Stimulated activated CD4-positive, alpha-beta T cell treated with anti-CD3 and anti-CD28 coated beads, Interleukin-4, amount 100 ng/mL, for 4 hours (primary cell): Measurements from ENCODE around the gene CTIF.
A peak's percentile ranks its signal among the peaks of the same experiment; 100 is the strongest.

Experiments used
- DNase-seq, 2 experiments: peaks; one replicate each; pipeline ENCODE4 v3.0.0-alpha.2; 2020

CTIF gene

DNA sequence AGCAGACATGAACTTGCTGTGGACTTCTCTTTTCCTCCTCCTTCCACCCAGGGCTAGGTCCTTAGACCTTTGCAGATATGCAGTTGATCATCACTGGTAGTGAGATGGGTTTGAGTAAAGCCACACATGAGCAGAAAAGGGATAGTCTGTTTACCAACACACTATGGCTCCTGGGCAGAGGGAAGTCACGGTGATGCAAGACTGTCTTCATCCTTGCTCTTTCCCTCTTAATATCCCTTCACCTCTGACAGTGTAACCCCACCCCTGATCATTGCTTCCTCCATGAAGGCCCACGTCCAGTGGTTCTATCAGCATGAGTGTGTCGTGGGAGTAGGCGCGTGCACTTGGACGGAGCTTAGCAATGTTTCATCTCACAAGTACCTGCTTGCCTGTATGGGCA is 223.2 kb downstream of the CTIF start:
- no peak for DNase-seq

GRCh38 chr18:48762836-48763718 is 224.2 kb downstream of the CTIF start:
- DNase-seq = no peak

DNA sequence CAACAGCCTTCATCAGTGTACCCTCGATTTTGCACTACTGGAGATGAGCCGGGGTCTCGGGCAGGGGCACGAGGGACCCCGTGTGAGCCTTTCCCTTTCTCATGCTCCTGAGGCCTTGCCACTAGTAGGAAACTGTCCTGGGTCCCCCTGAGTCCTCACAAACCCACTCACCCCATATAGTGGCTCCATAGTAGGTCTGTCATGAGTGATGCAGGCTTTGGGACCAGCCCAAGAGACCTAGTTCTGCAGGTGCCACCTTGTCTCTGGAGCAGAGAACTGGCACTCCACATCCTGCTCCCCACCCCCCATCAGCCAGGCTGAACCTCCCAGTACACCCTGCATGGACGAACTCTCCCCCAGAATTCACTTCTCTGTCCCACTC is 224.9 kb downstream of the CTIF start:
- DNase-seq = no peak

- DNase-seq = no peak
Observed at GRCh38 chr18:48765053-48765452, 226.2 kb downstream of the CTIF start.

- no peak for DNase-seq
Observed at GRCh38 chr18:48766026-48766425, 227.2 kb downstream of the CTIF start.

GRCh38 chr18:48766487-48766886 is 227.7 kb downstream of the CTIF start:
- no peak for DNase-seq

DNA sequence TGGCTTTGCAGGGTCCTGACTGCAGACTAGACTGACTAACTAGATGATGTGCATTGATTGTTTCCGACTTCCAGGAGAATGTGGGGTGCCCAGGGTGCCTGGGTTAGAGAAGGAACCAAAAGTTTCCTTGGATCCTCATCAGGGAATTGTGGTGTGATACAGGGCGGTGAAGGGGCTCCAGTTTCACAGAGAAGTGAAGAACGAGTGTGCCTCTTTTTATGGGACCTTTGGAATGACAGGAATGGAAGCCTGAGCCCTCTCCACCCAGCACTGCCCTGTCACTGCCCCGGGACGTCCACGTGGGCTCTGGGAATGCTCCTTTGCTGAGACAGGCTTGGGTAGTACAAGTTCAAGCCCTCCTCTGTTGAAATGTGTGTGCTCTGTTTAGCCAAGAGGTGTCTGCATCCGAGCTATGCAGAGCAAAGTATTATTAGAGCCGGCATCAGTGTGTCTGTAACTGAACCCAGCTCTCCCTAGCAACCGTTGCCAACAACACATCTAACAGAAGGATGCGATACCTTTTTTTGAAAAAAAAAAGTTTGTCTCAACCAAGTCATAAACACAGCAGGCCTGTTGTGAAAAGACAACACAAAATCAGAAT is 228.4 kb downstream of the CTIF start:
- no peak for DNase-seq

DNA sequence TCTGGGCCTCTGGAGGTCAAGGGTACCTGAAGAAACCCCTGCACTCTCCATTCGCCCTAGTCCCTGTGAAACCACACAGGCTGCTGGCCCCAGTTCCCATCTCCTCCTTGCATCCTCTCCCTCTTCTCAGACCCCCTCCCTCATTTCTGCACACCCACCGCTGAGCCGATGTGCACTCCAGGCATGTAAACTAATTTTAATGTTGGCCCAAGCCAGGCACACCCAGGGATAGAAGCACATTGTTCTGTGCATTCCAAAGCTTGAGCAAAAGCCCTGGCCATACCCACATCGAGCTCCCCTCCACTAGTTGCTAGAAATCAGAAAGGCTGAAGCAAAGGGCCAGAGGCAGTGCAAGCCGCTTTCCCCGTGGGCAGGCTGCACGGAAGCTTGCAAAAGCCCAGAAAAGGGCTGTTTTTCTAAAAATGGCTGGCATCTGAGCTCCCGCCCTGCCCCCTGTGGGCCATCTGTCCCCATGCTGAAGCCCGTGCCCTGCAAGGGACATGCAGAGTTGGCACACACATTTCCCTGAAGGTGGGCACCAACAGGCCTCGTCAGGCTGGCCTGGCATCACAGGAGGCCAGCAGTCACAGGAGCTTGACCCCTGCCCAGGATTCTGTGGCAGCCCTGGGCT is 230.3 kb downstream of the CTIF start:
- no peak for DNase-seq

DNA sequence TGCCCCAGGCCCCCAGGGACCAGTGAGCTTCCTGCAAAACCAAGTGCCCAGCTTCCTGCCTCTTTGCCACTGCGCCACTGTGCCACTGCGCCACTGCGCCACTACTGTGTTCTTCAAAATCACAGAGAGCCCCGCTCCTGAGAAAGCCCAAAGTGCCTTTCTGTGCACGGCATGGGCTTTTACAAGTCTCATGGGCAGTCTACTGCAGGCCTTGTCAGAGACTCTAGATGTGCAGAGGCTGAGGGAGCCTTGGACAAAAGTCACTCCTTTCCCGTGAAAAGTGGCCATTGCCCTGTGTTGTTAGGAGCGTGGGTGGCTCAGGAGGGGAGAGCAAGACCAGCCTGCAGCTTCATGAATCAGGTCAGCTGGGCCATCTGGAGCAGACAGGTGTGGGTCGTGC is 231.4 kb downstream of the CTIF start:
- no peak for DNase-seq

- no peak for DNase-seq
Observed at GRCh38 chr18:48771641-48772375, 233.0 kb downstream of the CTIF start.

DNA sequence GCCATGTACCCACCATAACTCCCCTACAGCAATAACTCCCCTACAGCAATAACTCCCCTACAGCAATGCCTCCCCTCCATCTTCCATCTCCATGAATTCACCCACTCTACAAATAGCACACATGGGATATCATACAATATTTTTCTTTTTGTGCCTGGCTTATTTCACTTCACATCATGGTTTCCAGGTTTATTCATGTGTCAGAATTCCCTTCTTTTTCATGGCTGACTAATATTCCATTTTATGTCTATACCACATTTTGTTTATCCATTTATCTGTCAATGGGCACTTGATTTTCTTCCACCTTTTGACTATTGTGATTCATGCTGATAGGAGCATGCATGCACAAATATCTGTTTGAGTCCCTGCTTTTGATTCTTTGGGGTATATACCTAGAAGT is 233.6 kb downstream of the CTIF start:
- DNase-seq = no peak

DNA sequence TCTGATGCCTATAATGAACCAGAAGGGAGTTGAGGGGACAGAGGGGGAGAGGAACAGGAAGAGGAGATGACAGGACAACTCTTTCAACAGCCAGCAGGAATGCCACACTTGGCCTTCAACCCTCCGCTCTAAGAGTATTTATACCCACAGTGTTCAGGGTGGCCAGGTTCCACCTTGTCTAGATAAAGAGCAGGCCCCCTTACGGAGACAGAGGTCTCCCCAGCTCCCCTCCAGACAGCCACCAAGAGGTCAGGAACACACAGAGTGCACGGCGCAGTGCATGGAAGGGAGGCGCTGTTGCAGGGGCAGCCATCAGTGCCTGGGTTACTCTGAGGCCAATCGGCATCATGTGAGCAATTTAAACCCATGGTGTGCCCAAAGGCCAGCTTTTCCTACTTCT is 235.0 kb downstream of the CTIF start:
- DNase-seq = no peak

- no peak for DNase-seq
Observed at GRCh38 chr18:48774941-48775340, 236.1 kb downstream of the CTIF start.

GRCh38 chr18:48775372-48776155 is 236.7 kb downstream of the CTIF start:
- no peak for DNase-seq

- DNase-seq = no peak
Observed at GRCh38 chr18:48776156-48776555, 237.3 kb downstream of the CTIF start.

DNA sequence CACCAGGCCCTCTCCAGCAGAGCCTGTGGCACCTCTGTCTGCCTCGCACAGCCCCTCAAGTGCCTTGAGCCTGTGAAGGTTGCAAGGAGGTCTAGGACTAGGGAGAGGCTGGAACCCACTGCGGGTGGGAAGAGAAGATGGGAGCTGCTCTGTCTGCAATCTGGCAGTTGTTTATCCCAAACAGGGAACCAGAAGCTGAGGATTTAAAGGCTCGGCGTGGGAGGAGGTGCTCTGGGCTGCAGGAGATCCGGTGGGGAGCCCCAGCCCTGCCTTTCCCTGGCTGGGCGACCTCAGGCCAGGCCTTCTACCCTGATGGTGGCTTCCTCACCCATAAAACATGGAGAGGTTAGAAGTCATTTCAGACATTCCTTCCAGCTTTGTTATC is 237.8 kb downstream of the CTIF start:
- no peak for DNase-seq

DNA sequence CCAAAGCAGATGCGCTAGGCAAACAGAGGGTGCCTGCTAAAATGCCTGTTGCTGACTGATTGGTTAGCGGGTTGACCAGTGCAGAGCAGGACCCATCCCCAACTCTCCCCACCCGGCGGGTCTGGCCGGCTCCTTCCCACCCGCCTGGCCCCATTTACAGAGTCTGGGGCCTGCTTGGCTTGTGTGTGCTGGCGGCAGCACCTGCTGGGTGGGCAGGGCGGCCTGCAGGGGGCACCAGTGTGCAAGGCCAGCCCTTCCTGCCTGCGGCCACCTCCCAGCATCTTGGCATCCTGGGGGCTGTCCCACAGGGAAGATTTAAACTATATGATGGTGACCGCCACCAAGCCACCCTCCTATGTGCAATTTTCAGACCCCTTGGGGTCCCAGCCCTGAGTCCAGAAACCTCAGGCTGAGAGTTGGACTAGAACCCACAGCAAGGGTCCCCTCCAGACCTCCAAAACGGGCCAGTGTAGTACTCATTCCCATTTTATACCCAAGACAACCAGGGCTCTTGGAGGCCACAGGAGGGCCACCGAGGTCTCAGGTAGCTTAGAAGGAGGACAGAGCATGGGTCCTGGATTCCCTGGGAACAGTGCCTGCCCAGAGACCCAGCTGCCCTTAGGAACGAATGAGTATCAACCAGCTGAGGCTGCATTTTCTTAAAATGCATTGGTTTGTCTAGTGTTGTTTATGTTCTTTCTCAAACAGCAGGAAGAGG is 238.4 kb downstream of the CTIF start:
- DNase-seq = peak; percentile 47 to 69

- DNase-seq = no peak
Observed at GRCh38 chr18:48777744-48778116, 238.9 kb downstream of the CTIF start.

GRCh38 chr18:48778344-48779011 is 239.6 kb downstream of the CTIF start:
- DNase-seq = no peak

DNA sequence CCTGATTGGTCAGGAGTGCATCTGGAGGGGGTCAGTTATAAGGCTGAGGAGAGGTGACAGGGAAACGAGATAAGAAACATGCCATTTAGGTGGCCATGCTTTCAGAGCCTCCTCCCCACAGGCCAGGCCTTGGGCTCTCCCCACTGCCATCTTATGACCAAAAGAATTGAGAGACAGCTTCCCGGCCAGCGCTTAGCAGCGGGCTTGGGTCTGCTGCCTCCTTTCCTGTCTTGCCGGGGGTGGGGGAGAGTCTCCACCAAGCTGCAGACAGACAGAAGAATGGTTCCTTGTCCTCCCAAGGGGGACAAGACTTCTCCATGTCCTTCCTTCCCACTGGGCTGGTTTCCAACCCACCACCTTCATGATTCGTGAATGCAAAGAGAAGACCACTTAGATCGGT is 240.6 kb downstream of the CTIF start:
- DNase-seq = no peak

DNA sequence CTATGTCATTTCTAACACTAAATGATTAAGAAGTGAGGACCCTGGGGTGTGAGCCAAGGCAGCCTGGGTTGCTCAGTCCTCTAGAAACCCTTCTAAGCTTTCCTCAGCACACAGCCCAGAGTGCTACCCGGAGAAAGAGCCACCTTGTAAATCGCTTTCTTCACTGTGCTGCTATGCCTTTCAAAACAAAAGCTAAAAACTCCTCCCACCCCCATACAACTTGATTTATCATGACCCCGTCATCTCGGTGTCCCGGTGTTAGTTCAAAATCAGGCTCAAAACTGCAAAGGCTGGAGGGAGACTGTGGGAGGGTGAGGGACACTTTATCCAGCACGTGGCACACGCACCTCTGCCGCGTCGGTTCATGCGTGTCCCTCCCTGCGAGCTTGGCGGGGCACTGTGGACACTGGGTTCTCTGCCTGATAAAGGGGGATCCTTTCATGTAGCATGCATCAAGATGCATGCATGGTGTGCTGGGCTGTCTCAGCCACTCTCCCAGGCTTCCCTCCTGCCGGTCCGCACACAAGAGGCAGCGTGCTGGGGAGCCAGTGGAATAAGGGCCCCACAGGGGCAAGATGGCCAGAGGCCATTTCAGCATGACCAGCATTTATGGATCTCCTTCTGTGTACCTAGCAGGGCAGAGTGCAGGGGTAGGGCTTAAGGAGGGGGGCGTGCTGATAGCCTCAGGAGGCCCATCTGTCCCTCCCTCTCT is 241.5 kb downstream of the CTIF start:
- DNase-seq = no peak
